Measurements from ENCODE around the gene TTC12. TPM values are rescaled to one million over a fixed set of nuclear protein-coding genes. Genes with fewer than 3 reads are reported as not detected.

Gene TTC12
- total and polyA plus RNA-seq, 9 of the 15 experiments (the other 6 are each of a cell fraction or from before 2014, with no cell fraction given): 5.1 to 19.9 (median 13.4) TPM

GRCh38 chr11:113396690-113397089 lies 82.3 kb downstream of the TTC12 start (continued):
- TF ChIP-seq GMEB1 (CRISPR knock-in tag; IDR thresholded peaks at IDR 0.05): no peak

GRCh38 chr11:113397212-113397611 lies 82.8 kb downstream of the TTC12 start:
- no peak for TF ChIP-seq STAT5B (CRISPR knock-in tag; IDR thresholded peaks at IDR 0.05)
- no peak for TF ChIP-seq TBP (optimal IDR thresholded peaks at IDR 0.05; ENCODE audit: low read depth, low read length)
- TF ChIP-seq ZNF175 (CRISPR knock-in tag; IDR thresholded peaks at IDR 0.05; ENCODE audit: low read depth): no peak
- TF ChIP-seq ZNF133 (CRISPR knock-in tag; IDR thresholded peaks at IDR 0.05): no peak
- no peak for TF ChIP-seq TRIM24 (IDR thresholded peaks at IDR 0.05)
- TF ChIP-seq ZNF384 (IDR thresholded peaks at IDR 0.05; ENCODE audit: low read depth, low read length): no peak
- TF ChIP-seq ZFP36 (IDR thresholded peaks at IDR 0.05; ENCODE audit: low read depth, low read length, partially characterized antibody): no peak
- no peak for TF ChIP-seq ZNF507 (tag; conservative IDR thresholded peaks at IDR 0.05)
- TF ChIP-seq ZBTB7A (IDR thresholded peaks at IDR 0.05; ENCODE audit: borderline replicate concordance, control insufficient read depth, low read depth, low read length): no peak
- TF ChIP-seq KAT7 (CRISPR knock-in tag; IDR thresholded peaks at IDR 0.05; ENCODE audit: borderline replicate concordance): no peak
- no peak for TF ChIP-seq SP2 (IDR thresholded peaks at IDR 0.05; ENCODE audit: extremely low read depth, low read depth, low read length, poor library complexity, severe bottlenecking)
- TF ChIP-seq ZKSCAN8 (CRISPR knock-in tag; IDR thresholded peaks at IDR 0.05): no peak
- TF ChIP-seq NFRKB (IDR thresholded peaks at IDR 0.05; ENCODE audit: low read depth): no peak
- TF ChIP-seq YY1 (IDR thresholded peaks at IDR 0.05; ENCODE audit: borderline replicate concordance in 1 of 3, control insufficient read depth in 1 of 3, extremely low read depth in 1 of 3, insufficient read depth in 3 of 3, insufficient read length in 1 of 3, insufficient replicate concordance in 2 of 3, low read depth in 1 of 3, low read length in 2 of 3): no peak
- TF ChIP-seq MTA3 (IDR thresholded peaks at IDR 0.05; ENCODE audit: borderline replicate concordance): no peak
- no peak for TF ChIP-seq FOXJ3 (CRISPR knock-in tag; IDR thresholded peaks at IDR 0.05)
- no peak for TF ChIP-seq NFXL1 (CRISPR knock-in tag; IDR thresholded peaks at IDR 0.05)
- TF ChIP-seq SAFB2 (IDR thresholded peaks at IDR 0.05; ENCODE audit: borderline replicate concordance, low read depth, low read length, severe bottlenecking): no peak
- no peak for ATAC-seq
- POLR2A ChIA-PET: no interaction called here

More at GRCh38 chr11:113397212-113397611, 82.8 kb downstream of the TTC12 start:
- in situ Hi-C loops (cut with MboI): no loop called here
- Histone ChIP-seq H2AFZ (ENCODE audit: low read depth, low read length) (no peak overlapping the region), H3K27me3 (ENCODE audit: control insufficient read depth in 2 of 2, insufficient read depth in 2 of 2, low read length in 2 of 2) (peaks cover 10 to 65% of the 10 kb centered on the region in 2 experiments; a peak in 4 of 5 replicates), H3K9ac (ENCODE audit: insufficient read depth in 1 of 2, low read depth in 2 of 2, low read length in 2 of 2) (no peak overlapping the region), H3K9me3 (replicated peaks; ENCODE audit: control insufficient read depth, insufficient read depth, low read depth, low read length) (no peaks in the 10 kb centered on the region), H3K27ac (ENCODE audit: extremely low read depth, low read depth, low read length) (no peak overlapping the region), H3K9me1 (ENCODE audit: control insufficient read depth, insufficient read depth, low read length) (no peaks in the 10 kb centered on the region), H3K4me3 (no peak overlapping the region), H3K4me2 (ENCODE audit: insufficient read depth, low read length) (no peak overlapping the region), H3K36me3 (ENCODE audit: control insufficient read depth, insufficient read depth, low read length) (no peaks in the 10 kb centered on the region), H3K79me2 (ENCODE audit: control insufficient read depth, insufficient read depth, low read length) (no peaks in the 10 kb centered on the region), H3K4me1 (replicated peaks in 1 of 2; ENCODE audit: control insufficient read depth in 2 of 2, insufficient read depth in 2 of 2, low read length in 2 of 2) (0 out of 5 replicates have a peak, but pooled peaks cover 0 to 5% of the 10 kb centered on the region in 2 experiments), H4K20me1 (replicated peaks; ENCODE audit: control insufficient read depth, insufficient read depth, low read length) (peaks cover 5% of the 10 kb centered on the region; the same call in 1 of the 2 replicates)
- CTCF ChIA-PET (ENCODE audit: low intra/inter-chr PET ratio): no interaction called here
- WGBS (ENCODE audit: insufficient coverage, low coverage, missing lambda C conversion rate): 0% methylated on average over 7 of the region's 7 CpGs
- intact Hi-C loops (cut with micrococcal nuclease): no loop called here
- no TSS peak for BruUV-seq (replicated peaks)
- FAIRE-seq (no peak), DNase-seq (ENCODE audit: extremely low read depth in 1 of 4, low spot score in 3 of 4) (no peak)
